Measurements from ENCODE around the gene CACNG3.
A peak's percentile ranks its signal among the peaks of the same experiment; 100 is the strongest.
"Not testable (repeated sequence)": the region's sequence is repeated elsewhere in the genome, so short reads cannot be mapped to it uniquely, and the experiment has no call there.

The CACNG3 gene

GRCh38 chr16:24255456-24256371, at the start of gene CACNG3:
TSS of gene CACNG3 (plus strand) at chr16:24256335. CDS start at chr16:24256755, 420 bp downstream.
- peak; percentile 36 for DNase-seq

DNA sequence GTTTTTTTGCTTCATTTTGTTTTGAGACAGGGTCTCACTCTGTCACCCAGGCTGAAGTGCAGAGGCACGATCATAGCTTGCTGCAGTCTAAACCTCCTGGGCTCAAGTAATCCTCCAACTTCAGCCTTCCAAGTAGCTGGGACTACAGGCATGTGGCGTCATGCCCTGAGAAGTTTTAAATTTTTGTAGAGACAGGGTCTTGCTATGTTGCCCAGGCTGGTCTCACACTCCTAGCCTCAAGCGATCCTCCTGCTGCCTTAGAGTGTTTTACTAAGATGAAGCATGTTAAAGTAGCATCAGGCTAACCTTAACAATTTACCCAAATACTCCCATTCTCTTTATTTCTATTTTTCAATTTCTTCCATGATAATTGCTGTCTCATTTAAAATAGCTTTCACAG, 49.2 kb upstream of the CACNG3 start:
- no peak for DNase-seq

DNA sequence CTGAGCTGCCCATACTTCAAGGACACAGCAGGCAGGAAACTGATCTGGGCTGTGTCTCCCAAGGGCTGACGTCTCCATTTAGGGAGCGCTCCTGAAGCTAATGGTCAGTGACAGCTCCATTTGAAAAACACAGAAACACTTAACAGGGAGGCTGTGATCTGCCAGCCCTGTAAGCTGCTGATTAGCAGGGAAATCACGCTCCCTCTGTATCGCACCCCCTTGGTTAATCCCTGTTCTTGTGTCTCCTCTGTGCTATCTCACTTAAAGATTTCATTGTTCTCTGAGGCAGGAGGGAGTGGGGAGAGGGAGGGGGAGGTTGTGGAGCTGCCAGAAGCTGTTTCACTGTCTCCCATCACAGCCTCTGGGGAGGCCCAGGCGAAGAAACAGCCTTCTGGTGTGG, 47.4 kb upstream of the CACNG3 start:
- DNase-seq, result no peak

GRCh38 chr16:24214992-24215391, 41.1 kb upstream of the CACNG3 start:
- DNase-seq, result no peak

GRCh38 chr16:24216961-24217360, 39.2 kb upstream of the CACNG3 start:
- DNase-seq, result no peak

DNA sequence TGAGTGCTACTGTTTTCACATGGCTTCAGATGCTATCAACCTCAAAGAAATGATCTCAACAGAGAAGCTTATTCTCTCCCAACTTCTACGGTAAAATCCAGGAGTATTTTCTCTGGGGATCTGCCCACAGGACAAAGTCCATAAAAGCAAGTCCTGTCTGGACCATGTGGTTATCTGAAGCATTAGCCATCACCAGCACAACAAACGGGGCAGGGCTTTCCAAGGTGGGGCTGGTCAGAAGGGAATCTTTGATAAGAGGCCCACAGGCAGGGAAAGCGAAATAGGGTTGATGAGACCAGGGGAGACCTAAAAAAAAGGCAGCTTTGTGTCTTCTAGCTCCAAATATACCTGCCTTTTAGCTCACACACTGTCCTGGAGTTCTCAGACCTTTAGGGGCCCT, 38.7 kb upstream of the CACNG3 start:
- DNase-seq, result no peak

DNA sequence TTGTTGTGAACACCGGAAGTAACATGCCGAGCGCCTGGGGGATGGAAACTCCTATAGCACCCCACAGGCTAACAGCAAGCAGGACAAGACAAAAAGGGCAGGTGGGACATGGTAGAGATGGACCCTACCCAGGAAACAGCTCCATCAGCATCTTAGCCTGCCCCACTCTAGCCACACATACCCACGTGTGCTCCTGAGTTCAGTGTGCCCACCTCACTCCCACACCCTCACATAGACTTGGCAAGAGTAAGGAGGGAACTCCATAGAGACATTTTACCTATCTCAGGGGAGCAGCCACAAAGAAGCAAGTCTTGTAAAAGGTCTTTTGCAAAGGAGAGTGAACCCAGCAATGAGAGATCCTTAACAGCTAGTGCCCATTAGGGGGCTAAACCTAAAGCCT, 37.8 kb upstream of the CACNG3 start:
- no peak for DNase-seq

- no peak for DNase-seq
These were observed 34.9 kb upstream of the CACNG3 start for GRCh38 chr16:24221219-24221618.

- no peak for DNase-seq
These were observed 27.6 kb upstream of the CACNG3 start for GRCh38 chr16:24228514-24228913.

- DNase-seq, result no peak
These were observed 23.2 kb upstream of the CACNG3 start for GRCh38 chr16:24232936-24233335.

GRCh38 chr16:24234737-24235136, 21.4 kb upstream of the CACNG3 start:
- no peak for DNase-seq

GRCh38 chr16:24235806-24236205, 20.3 kb upstream of the CACNG3 start:
- no peak for DNase-seq

DNA sequence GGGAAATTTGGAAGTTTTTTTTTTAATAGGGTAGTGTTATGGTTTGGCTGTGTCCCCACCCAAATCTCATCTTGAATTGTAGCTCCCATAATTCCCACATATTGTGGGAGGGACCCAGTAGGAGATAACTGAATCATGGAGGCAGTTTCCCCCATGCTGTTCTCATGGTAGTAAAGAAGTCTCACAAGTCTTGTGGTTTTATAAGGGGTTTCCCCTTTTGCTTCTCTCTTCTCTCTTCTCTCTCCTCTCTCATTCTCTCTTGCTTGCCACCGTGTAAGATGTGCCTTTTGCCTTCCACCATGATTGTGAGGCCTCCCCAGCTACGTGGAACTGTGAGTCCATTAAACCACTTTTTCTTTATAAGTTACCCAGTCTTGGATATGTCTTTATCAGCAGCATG, 17.3 kb upstream of the CACNG3 start:
- not testable (repeated sequence) for DNase-seq

DNA sequence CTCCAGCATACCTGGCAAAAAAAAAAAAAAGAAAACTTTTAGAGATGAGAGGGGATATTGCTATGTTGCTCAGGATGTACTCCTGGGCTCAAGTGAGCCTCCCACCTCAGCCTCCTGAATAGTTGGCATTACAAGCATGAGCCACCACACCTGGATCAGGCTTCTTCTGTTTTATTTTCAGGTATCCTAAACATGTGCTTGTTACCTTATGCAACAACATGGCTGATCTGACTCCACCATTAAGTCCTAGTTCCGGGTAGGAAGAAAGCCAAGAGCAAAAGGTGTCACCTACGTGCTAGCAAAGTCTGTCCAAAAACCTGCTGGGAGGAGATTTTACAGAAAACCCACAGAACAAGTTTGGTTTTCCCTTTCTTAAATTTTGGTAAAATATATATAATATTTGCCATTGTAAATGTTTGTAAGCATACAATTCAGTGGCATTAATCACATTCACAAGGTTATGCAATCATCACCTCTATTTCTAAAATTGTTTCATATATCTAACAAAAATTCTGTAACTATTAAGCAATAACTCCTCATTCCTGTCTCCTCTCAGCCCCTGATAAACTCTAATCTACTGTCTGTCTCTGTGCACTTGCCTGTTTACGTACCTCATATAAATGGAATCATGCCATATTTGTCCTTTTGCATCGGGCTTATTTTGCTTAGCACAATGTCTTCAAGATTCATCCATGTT, 9.1 kb upstream of the CACNG3 start:
- DNase-seq, result no peak

DNA sequence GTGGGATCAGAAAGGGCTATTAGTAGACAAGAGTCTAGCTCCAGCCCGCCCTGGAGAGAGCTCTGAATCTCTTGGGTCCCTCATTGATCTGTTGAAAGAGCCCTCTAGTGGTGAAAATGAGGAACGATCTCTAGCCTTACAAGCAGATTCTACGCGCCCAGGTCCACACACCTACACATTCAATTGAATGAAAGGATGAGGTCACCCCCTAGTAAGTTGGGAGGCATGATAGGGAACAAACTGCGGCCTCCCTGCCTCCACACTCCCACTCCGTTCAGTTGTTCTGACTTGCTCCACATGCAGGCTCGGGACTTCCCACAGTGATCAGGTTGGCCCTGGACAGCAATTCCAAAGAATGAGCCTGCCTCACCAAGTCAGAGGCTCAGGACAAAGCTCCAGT, 2.9 kb upstream of the CACNG3 start:
- peak; percentile 59 for DNase-seq

- DNase-seq, result no peak
These were observed 1.8 kb downstream of the CACNG3 start for GRCh38 chr16:24257958-24258357.

GRCh38 chr16:24258791-24259190, 2.7 kb downstream of the CACNG3 start:
- no peak for DNase-seq

DNA sequence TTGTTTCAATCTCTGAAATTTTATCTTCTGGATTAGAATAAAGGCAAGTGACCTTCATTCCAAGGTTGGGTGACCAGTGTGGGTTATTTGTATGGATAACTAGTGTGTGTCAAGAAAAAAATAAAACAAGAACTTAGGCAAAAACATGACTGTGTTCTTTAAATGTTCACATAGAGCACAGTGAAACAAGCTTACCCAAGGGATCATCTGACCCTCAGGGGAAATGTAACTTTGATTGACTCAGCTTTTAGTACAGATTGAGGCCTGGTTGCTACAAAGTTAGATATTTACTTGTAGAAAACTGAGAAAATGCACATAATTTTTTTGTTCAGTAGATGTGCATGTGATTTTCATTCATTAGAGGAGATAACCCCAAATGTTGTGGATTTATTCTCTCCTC, 6.7 kb downstream of the CACNG3 start:
- no peak for DNase-seq

GRCh38 chr16:24270721-24271442, 14.7 kb downstream of the CACNG3 start:
- no peak for DNase-seq

DNA sequence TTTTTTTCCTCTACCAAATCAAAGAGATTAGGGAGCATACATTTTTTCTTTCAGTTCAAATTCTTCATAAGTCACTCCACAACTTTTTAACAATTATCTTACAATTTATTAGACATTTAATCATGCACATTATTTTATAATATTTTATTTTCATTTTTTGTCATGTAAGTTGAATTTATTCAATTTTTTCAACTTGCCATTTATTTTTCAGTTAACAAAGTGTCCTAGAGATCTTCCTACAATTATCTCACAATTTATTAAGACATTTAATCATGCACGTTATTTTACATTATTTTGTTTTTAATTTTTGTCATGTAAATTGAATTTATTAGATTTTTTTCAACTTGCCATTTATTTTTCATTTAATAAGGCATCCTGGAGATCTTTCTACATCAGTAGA, 16.2 kb downstream of the CACNG3 start:
- no peak for DNase-seq

- DNase-seq, result no peak
These were observed 17.5 kb downstream of the CACNG3 start for GRCh38 chr16:24273508-24274182.

DNA sequence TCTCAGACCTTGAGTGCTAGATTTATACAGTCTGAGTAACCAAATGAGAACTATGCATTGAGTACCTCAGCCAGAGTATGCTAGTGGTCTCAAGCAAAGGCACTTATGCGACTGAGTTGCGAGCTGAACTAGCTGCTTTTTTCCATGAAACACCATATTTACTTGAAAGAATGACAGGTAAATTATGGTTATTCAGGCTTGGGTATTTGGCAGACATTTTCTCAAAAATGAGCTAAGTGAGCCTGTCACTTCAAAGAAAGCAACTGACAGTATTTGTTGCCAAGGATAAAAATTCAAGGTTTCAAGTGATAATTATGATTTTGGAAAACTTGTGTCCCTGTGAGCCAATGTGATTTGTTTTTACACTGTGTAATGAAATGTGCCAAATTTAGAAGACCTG, 19.3 kb downstream of the CACNG3 start:
- no peak for DNase-seq

GRCh38 chr16:24279982-24280515, 23.9 kb downstream of the CACNG3 start:
- DNase-seq, result no peak

Data from CD4-positive, alpha-beta T cell treated with Interleukin-21 for 1 hour (primary cell).